HepG2 (cell line): ENCODE measurements around the gene LBX2. TPM values are rescaled to one million over a fixed set of nuclear protein-coding genes. Genes with fewer than 3 reads are reported as not detected.

Experiments
- ARNTL ChIP-seq: sonication (generic); formaldehyde crosslinking; IDR thresholded peaks from 2 replicates; pipeline ENCODE4 v1.4.0; 2020; ENCODE audit warnings: mild to moderate bottlenecking, missing genetic modification reagents
- HCFC1 ChIP-seq: fragments of 150-350 bp; IDR thresholded peaks from 2 replicates; pipeline ENCODE4 v1.6.1; 2014; ENCODE audit warnings: low read depth, low read length
- HOXA5 ChIP-seq: sonication (generic); formaldehyde crosslinking; IDR thresholded peaks from 2 replicates; pipeline ENCODE4 v1.4.0; 2020; ENCODE audit warnings: missing genetic modification reagents
- RORA ChIP-seq: sonication (generic); formaldehyde crosslinking; IDR thresholded peaks from 2 replicates; pipeline ENCODE4 v1.5.0; 2020; ENCODE audit warnings: mild to moderate bottlenecking, missing genetic modification reagents, moderate library complexity
- TGIF2 ChIP-seq: IDR thresholded peaks from 2 replicates; pipeline ENCODE4 v1.6.1; 2016; ENCODE audit warnings: control low read depth, missing compliant biosample characterization
- ZBTB20 ChIP-seq: sonication (generic); formaldehyde crosslinking; IDR thresholded peaks from 2 replicates; pipeline ENCODE4 v1.8.1; 2023; ENCODE audit warnings: missing genetic modification reagents, low read depth, mild to moderate bottlenecking, borderline replicate concordance
- ZC3H4 ChIP-seq: sonication (generic); formaldehyde crosslinking; IDR thresholded peaks from 2 replicates; pipeline ENCODE4 v1.4.0; 2020; ENCODE audit warnings: missing genetic modification reagents, borderline replicate concordance
- ZNF143 ChIP-seq: sonication (generic); formaldehyde crosslinking; IDR thresholded peaks from 2 replicates; pipeline ENCODE4 v1.4.0; 2020; ENCODE audit warnings: missing genetic modification reagents
- ZNF292 ChIP-seq: sonication (generic); formaldehyde crosslinking; IDR thresholded peaks from 2 replicates; pipeline ENCODE4 v1.8.1; 2022; ENCODE audit warnings: mild to moderate bottlenecking, low read depth, missing genetic modification reagents, borderline replicate concordance
- ZNF34 ChIP-seq: sonication (generic); formaldehyde crosslinking; IDR thresholded peaks from 2 replicates; pipeline ENCODE4 v1.4.0; 2020; ENCODE audit warnings: mild to moderate bottlenecking, missing genetic modification reagents, borderline replicate concordance
- ZNF552 ChIP-seq: sonication (generic); formaldehyde crosslinking; IDR thresholded peaks from 2 replicates; pipeline ENCODE4 v1.9.0; 2022; ENCODE audit warnings: missing genetic modification reagents, mild to moderate bottlenecking, borderline replicate concordance
- ZNF746 ChIP-seq: sonication (generic); formaldehyde crosslinking; IDR thresholded peaks from 2 replicates; pipeline ENCODE4 v1.8.0; 2022; ENCODE audit warnings: mild to moderate bottlenecking, missing genetic modification reagents
- ZNF83 ChIP-seq: sonication (generic); formaldehyde crosslinking; IDR thresholded peaks from 2 replicates; pipeline ENCODE4 v1.4.0; 2020; ENCODE audit warnings: missing genetic modification reagents, mild to moderate bottlenecking, borderline replicate concordance
- ZNF841 ChIP-seq: sonication (generic); formaldehyde crosslinking; IDR thresholded peaks from 2 replicates; pipeline ENCODE4 v1.8.1; 2023; ENCODE audit warnings: missing genetic modification reagents, borderline replicate concordance
- polyA plus RNA-seq, 8 experiments: library from polyadenylated mRNA; depleted of rRNA in 3 of 8; stranded (reverse) in 7 of 8; unstranded in 1 of 8; fragments of >200 nt; fragmentation: Illumina TruSeq in 4 of 8; extraction: Trizol in 4 of 8; gene quantifications; 2 replicates each; pipeline versions ENCODE4 v1.2.1 to v1.2.3, GENCODE V29; 2011 to 2016; ENCODE audit warnings: low read depth in 4 of 8, missing spikeins in 1 of 8, mixed read lengths in 1 of 8; ENCODE audit not compliant: insufficient read depth in 1 of 8
- total RNA-seq, 5 experiments: library from RNA; depleted of rRNA; stranded (reverse); fragments of >200 nt; fragmentation: Illumina TruSeq; extraction: Trizol; gene quantifications; 2 replicates each; pipeline ENCODE4 v1.2.3, GENCODE V29; 2016; ENCODE audit warnings: low read depth in 1 of 5
- TF ChIP-seq, protein P1 (sequence below): sonication (generic); formaldehyde crosslinking; IDR thresholded peaks from 2 replicates; pipeline ENCODE4 v1.5.1; 2020; ENCODE audit warnings: mild to moderate bottlenecking, missing genetic modification reagents, moderate library complexity
- TF ChIP-seq, protein P2 (sequence below): IDR thresholded peaks from 2 replicates; pipeline ENCODE4 v1.6.1; 2018; ENCODE audit warnings: missing genetic modification reagents
- TF ChIP-seq, protein P3 (sequence below): IDR thresholded peaks from 2 replicates; pipeline ENCODE4 v1.6.1; 2016; ENCODE audit warnings: low read depth
- TF ChIP-seq, protein P4 (sequence below): sonication (generic); formaldehyde crosslinking; IDR thresholded peaks from 2 replicates; pipeline ENCODE4 v1.4.0; 2020; ENCODE audit warnings: missing genetic modification reagents, low read depth, mild to moderate bottlenecking, borderline replicate concordance
- TF ChIP-seq, protein P5 (sequence below): sonication (generic); formaldehyde crosslinking; IDR thresholded peaks from 2 replicates; pipeline ENCODE4 v1.8.1; 2023; ENCODE audit warnings: mild to moderate bottlenecking, moderate library complexity, missing genetic modification reagents

LBX2 gene
- total and polyA plus RNA-seq, 2 of the 13 experiments (the other 11 are each of a cell fraction or from before 2014, with no cell fraction given): 6.4 to 8.1 TPM

DNA sequence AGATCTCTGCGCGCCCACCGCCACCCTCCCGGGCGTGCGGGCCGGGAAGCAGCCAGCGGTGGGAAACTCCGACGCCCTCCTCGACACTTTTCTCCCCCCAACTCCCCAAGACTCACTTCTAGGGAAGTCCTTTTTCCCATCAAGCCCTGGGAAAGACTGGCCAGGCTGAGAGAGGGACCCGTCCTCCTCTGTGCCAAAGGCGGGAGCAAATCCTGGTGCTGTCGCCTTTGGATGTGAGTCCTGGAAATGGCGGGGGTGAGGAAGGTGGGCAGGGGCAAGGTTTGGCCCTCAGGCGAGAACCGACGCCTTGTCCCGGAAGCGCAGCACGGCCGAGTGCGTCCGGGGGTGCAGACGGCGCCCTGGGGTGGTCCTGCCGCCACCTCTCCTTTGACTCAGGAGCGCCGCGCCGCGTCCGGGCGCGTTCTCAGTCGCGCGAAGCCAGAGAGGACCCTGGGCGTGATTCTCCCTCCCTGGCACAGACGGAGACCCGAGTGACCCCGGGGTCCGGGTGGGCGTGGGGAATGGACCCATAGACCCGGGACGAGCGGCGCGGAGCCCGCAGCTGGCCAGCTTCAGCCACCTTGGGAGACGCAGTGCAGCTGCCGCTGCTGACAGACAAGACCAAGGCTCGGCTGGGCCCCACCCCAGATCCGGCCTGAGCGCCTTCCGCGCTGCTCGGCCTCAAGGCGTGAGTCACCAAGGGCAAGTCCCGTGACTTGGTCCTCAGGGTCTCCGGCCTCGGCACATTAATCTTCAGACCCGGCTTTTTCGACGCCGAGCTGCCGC, 3.5 kb upstream of the LBX2 start (continued):
- TF ChIP-seq, protein P1, sequence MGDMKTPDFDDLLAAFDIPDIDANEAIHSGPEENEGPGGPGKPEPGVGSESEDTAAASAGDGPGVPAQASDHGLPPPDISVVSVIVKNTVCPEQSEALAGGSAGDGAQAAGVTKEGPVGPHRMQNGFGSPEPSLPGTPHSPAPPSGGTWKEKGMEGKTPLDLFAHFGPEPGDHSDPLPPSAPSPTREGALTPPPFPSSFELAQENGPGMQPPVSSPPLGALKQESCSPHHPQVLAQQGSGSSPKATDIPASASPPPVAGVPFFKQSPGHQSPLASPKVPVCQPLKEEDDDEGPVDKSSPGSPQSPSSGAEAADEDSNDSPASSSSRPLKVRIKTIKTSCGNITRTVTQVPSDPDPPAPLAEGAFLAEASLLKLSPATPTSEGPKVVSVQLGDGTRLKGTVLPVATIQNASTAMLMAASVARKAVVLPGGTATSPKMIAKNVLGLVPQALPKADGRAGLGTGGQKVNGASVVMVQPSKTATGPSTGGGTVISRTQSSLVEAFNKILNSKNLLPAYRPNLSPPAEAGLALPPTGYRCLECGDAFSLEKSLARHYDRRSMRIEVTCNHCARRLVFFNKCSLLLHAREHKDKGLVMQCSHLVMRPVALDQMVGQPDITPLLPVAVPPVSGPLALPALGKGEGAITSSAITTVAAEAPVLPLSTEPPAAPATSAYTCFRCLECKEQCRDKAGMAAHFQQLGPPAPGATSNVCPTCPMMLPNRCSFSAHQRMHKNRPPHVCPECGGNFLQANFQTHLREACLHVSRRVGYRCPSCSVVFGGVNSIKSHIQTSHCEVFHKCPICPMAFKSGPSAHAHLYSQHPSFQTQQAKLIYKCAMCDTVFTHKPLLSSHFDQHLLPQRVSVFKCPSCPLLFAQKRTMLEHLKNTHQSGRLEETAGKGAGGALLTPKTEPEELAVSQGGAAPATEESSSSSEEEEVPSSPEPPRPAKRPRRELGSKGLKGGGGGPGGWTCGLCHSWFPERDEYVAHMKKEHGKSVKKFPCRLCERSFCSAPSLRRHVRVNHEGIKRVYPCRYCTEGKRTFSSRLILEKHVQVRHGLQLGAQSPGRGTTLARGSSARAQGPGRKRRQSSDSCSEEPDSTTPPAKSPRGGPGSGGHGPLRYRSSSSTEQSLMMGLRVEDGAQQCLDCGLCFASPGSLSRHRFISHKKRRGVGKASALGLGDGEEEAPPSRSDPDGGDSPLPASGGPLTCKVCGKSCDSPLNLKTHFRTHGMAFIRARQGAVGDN: peak; percentile 92
- TF ChIP-seq ZC3H4 (CRISPR knock-in tag) (peak; percentile 87), ZNF746 (CRISPR knock-in tag) (peak; percentile 22; the same call in 1 of the 2 replicates), ZNF292 (CRISPR knock-in tag) (peak; percentile 54), TGIF2 (CRISPR knock-in tag) (0 out of 2 replicates have a peak, but pooled peaks have one; percentile 24), RORA (CRISPR knock-in tag) (no peak), HCFC1 (no peak), ZNF552 (no peak), ZNF83 (no peak), HOXA5 (CRISPR knock-in tag) (0 out of 2 replicates have a peak, but pooled peaks have one; percentile 19), ZNF841 (CRISPR knock-in tag) (no peak), ZNF143 (CRISPR knock-in tag) (no peak; the same call in none of the 2 replicates), ZNF34 (peak; percentile 77; the same call in 1 of the 2 replicates), ZBTB20 (peak; percentile 22; the same call in 1 of the 2 replicates), ARNTL (CRISPR knock-in tag) (peak; percentile 52; the same call in 1 of the 2 replicates)
- TF ChIP-seq, protein P2, sequence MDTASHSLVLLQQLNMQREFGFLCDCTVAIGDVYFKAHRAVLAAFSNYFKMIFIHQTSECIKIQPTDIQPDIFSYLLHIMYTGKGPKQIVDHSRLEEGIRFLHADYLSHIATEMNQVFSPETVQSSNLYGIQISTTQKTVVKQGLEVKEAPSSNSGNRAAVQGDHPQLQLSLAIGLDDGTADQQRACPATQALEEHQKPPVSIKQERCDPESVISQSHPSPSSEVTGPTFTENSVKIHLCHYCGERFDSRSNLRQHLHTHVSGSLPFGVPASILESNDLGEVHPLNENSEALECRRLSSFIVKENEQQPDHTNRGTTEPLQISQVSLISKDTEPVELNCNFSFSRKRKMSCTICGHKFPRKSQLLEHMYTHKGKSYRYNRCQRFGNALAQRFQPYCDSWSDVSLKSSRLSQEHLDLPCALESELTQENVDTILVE (CRISPR knock-in tag): 0 out of 2 replicates have a peak, but pooled peaks have one; percentile 4
- TF ChIP-seq, protein P3, sequence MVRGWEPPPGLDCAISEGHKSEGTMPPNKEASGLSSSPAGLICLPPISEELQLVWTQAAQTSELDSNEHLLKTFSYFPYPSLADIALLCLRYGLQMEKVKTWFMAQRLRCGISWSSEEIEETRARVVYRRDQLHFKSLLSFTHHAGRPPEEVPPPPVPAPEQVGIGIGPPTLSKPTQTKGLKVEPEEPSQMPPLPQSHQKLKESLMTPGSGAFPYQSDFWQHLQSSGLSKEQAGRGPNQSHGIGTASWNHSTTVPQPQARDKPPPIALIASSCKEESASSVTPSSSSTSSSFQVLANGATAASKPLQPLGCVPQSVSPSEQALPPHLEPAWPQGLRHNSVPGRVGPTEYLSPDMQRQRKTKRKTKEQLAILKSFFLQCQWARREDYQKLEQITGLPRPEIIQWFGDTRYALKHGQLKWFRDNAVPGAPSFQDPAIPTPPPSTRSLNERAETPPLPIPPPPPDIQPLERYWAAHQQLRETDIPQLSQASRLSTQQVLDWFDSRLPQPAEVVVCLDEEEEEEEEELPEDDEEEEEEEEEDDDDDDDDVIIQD (CRISPR knock-in tag): no peak
- TF ChIP-seq, protein P4, sequence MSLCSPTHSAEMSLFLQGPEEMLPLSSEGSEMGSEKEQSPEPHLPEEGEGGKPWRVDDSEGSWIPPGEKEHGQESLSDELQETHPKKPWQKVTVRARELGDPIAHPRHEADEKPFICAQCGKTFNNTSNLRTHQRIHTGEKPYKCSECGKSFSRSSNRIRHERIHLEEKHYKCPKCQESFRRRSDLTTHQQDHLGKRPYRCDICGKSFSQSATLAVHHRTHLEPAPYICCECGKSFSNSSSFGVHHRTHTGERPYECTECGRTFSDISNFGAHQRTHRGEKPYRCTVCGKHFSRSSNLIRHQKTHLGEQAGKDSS (CRISPR knock-in tag): peak; percentile 76; the same call in 1 of the 2 replicates
- TF ChIP-seq, protein P5, sequence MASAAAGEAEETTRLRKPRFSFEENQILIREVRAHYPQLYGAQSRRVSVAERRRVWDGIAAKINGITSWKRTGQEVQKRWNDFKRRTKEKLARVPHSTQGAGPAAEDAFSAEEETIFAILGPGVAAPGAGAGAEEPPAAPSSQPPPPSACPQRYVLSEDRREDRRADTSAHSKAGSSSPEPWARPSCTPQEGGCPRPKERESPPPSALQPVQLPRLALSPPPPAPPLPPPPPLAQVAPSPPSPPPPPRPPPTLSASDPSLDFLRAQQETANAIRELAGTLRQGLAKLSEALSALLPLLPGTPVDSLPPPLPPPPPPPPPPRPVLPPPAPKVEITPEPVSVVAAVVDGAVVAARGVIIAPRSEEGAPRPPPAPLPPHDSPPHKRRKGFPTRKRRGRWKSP (CRISPR knock-in tag): peak; percentile 94
